ENCODE data around the gene COL27A1.

- TF ChIP-seq POLR2A (IDR thresholded peaks at IDR 0.05) (no peak), CTCF (IDR thresholded peaks at IDR 0.05) (no peak)
Measured at GRCh38 chr9:114299286-114300152, 144.2 kb downstream of the COL27A1 start.

All from adrenal gland (tissue), 5 donors.